NCI-H1930 (cell line): Measurements from ENCODE around the gene MUC5B.
A peak's percentile ranks its signal among the peaks of the same experiment; 100 is the strongest.

Experiments used
- DNase-seq, 2 experiments: peaks; one replicate each; lab custom pipeline; 2025; lab: John Stamatoyannopoulos, UW

Gene MUC5B

DNA sequence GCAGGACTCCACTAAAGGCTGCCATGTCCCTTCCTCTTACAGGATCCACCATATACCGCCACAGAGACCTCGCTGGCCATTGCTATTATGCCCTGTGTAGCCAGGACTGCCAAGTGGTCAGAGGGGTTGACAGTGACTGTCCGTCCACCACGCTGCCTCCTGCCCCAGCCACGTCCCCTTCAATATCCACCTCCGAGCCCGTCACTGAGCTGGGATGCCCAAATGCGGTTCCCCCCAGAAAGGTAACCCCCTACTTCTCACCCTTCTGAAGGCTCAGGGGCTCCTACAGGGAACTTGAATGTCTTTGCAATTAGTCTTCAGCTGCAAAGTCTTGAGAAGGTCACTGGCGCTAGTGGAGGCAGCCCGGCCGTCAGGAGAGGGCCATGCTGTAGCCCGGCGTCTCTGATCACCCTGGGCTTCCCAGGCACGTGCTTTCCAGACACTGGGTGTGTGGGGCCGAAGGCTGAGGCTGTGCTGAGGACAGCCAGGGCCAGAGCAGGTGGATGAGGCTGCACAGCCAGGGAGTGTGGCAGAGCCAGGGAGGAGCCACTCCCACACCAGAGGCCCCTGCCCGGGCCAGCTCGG is 30.0 kb upstream of the MUC5B start:
- no peak for DNase-seq

DNA sequence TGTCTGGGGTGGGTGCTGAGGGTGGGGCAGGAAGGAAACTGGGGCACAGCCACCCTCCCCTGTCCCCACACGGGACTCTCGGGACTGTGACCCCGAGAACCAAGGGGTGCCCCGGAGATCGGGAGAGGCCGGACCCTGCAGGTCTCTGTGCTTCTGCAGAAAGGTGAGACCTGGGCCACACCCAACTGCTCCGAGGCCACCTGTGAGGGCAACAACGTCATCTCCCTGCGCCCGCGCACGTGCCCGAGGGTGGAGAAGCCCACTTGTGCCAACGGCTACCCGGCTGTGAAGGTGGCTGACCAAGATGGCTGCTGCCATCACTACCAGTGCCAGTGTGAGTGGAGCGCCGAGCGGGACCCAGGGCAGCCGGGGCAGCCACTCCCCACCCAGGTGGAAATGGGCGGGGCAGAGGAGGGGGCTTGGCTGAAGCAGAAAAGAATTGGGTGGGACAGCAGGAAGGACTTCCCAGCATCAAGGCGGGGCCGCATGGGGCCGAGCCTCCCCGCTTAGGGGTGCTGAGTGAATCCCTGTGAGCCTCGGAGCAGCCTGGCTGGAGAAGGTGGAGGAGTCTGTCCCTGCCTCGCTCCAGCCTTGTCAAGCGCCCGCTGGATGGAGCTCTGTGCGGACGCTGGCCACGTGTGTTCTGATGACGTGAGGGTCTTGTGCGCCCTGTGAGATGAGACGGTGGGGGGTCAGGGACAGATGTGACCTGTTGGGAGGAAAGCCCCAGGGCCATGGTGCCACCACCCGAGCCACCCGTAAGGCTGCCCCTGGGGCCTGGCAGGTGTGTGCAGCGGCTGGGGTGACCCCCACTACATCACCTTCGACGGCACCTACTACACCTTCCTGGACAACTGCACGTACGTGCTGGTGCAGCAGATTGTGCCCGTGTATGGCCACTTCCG is 29.3 kb upstream of the MUC5B start:
- DNase-seq: peak; percentile 18 to 27

DNA sequence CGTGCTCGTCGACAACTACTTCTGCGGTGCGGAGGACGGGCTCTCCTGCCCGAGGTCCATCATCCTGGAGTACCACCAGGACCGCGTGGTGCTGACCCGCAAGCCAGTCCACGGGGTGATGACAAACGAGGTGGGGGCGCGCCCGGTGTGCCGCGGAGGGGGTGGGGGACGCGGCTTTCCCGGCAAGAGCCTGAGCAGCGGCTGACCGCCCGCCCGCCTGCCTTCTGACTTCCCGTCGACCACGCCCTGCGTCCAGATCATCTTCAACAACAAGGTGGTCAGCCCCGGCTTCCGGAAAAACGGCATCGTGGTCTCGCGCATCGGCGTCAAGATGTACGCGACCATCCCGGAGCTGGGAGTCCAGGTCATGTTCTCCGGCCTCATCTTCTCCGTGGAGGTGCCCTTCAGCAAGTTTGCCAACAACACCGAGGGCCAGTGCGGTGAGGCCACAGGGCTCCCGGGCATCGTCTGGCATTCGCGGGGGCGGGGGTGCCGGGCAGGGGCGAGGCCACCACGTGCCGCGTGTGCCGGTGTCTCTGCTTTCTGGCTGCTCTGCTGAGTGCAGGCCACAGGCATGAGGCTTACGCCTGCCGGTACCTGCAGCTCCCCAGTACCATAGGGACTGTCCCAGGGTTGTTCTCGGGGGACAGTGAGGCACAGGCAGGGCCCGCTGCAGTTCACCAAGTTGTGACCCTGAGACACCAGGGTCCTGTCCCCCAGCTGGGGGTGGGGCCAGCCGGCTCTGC is 28.5 kb upstream of the MUC5B start:
- no peak for DNase-seq

DNA sequence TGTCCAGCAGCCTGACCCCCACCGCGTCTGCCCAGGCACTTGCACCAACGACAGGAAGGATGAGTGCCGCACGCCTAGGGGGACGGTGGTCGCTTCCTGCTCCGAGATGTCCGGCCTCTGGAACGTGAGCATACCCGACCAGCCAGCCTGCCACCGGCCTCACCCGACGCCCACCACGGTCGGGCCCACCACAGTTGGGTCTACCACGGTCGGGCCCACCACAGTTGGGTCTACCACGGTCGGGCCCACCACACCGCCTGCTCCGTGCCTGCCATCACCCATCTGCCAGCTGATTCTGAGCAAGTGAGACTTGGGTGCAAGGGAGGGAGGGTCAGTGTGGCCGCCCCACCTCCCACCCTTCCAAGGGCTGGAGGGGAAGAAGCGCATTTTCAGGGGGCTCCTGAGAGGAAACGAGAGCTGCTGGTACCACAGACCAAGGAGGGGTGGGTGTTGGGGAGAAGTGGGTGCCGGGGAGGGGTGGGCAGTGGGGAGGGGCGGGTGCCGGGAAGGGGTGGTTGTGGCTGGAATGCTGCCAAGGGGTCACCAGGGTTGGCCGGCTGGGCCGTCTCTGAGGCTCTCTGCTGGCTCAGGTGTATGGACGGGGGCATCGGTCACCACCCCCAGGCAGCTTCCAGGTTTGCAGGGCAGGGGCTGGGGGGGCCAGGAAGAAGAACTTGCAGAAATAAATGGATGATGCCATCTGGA is 27.7 kb upstream of the MUC5B start:
- no peak for DNase-seq

DNA sequence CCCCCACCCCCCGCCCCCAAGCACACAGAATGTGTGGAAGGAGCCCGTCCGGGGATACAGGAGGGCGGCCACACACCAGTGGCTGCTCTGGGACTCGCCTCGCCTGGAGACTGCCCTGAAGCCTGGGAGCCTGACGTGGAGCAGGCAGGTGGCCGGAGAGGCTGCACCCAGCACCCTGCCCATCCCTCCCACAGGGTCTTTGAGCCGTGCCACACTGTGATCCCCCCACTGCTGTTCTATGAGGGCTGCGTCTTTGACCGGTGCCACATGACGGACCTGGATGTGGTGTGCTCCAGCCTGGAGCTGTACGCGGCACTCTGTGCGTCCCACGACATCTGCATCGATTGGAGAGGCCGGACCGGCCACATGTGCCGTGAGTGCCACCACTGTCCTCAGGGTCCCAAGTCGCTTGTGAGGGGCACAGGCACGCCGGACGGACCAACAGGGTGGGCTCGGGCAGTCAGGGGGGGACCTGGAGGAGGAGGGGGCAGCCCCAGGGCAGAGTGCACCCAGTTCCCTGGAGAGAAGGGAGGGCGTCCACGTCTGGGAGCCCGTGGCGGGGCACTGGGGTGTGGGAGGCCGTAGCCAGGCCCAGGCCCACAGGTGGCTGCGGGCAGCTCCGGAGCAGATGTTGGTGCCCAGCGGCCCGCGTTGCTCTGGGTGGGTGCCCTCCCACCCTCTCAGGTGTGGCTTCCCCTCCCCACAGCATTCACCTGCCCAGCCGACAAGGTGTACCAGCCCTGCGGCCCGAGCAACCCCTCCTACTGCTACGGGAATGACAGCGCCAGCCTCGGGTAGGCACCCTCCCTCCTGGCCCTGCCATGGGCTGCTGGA is 27.0 kb upstream of the MUC5B start:
- no peak for DNase-seq

DNA sequence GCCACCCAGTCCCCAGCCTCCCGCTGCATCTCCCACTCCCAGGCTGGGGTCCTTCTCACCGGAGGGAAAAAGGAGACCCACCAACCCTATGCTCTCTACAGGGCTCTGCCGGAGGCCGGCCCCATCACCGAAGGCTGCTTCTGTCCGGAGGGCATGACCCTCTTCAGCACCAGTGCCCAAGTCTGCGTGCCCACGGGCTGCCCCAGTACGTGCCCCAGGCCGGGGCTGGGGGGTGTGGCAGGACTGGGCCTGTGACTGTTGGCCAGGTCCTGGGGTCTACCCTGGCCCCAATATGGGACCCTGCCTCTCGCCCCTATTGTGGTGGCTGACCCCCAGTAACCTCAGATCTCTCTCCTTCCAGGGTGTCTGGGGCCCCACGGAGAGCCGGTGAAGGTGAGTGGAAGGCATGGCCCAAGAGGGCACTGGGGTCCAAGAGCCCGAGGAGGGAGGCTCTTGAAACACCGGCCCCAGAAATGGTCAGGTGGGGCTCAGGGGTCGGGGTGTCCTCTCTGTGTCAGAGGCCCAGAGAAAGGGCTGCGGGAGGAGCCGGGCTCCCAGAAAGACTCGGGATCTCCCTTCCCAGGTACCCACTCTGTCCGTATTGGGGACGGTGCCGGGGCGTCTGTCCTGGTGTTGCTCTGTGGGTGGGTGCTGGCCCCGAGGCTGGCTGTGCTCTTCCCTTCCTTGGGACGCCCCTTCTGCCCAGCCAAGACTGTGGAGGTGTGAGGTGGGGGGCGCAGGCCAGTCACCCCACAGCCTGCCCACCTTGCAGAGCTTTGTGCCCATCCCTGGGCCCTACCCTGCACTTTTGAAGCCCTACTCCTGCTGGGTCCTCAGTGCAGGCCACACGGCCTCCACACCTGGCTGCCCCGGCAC is 26.1 kb upstream of the MUC5B start:
- no peak for DNase-seq

DNA sequence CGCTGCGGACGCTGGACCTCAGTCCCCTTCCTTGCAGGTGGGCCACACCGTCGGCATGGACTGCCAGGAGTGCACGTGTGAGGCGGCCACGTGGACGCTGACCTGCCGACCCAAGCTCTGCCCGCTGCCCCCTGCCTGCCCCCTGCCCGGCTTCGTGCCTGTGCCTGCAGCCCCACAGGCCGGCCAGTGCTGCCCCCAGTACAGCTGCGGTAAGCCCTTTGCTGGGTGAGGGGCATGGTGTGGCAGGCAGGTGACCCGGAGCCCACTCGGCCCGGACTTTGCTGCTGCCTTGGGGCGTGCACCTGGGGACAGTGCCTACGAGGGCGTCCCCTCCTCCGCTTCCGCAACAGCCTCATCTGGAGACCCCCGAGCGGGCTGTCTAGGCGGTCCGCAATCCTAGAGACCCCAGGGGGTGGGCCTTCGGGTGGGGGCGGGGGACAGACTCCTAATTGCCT is 25.4 kb upstream of the MUC5B start:
- DNase-seq: no peak

DNA sequence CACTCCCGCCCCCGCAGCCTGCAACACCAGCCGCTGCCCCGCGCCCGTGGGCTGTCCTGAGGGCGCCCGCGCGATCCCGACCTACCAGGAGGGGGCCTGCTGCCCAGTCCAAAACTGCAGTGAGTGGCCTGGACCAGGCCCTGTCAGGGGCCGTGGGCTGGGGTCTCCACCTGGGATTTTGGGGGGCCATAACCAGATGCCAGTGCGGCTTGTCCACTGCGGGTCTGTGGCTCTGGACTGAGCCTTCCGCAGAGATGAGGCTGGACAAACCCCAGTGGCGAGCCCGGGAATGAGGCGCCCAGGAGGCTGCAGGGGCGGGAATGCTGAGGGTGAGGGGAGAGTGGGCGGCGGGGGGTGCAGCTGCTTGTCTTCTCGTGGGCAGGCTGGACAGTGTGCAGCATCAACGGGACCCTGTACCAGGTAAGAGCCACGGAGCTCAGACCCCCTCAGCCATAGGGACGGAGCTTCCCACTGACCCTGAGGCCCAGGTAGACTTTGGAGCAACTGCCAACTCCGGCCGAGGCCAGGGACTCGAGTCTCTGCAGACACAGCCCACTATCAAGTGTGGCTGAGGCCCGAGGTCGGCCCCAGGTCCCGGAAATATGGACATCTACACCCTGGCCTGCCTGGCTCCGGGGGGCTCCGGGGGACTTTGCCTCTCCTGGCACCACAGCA is 24.8 kb upstream of the MUC5B start:
- no peak for DNase-seq

DNA sequence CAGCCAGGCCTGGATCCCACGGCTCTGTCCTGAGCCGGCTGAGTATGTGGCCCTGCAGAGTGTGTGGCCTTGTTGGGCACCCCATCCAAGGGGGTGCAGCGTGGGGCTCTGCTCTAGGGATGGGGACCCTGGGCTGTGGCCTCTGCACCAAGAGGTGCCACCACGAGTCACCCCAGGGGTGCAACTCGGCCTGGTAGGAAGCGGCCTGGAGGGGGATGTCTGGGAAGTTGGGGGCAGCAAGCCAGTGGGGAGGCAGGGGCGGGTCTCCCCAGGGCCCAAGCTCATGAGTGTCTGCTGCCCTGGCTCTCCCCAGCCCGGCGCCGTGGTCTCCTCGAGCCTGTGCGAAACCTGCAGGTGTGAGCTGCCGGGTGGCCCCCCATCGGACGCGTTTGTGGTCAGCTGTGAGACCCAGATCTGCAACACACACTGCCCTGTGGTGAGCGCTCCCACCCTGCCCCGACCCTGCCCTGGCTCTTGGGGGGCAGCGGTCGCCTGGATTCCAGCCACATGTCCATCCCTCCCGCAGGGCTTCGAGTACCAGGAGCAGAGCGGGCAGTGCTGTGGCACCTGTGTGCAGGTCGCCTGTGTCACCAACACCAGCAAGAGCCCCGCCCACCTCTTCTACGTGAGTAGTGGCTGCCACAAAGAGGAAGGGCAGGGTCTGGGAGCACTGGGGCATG is 24.2 kb upstream of the MUC5B start:
- DNase-seq: no peak

DNA sequence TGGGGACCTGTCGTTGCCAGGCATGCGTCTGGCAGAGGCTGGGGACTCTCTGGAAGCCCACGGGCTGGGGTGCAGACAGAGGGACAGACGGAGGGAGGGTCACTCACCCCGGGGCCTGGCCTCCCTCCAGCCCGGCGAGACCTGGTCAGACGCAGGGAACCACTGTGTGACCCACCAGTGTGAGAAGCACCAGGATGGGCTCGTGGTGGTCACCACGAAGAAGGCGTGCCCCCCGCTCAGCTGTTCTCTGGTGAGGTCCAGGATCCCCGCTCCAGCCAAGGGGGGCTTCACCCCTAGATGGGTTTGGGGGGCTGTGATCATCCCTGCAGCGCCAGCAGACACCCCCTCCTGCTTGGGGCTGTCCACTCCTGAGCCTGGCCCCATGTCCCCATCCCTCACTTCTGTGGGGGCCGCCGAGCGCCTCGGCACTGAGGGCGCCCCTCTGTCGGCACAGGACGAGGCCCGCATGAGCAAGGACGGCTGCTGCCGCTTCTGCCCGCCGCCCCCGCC is 23.6 kb upstream of the MUC5B start:
- no peak for DNase-seq

DNA sequence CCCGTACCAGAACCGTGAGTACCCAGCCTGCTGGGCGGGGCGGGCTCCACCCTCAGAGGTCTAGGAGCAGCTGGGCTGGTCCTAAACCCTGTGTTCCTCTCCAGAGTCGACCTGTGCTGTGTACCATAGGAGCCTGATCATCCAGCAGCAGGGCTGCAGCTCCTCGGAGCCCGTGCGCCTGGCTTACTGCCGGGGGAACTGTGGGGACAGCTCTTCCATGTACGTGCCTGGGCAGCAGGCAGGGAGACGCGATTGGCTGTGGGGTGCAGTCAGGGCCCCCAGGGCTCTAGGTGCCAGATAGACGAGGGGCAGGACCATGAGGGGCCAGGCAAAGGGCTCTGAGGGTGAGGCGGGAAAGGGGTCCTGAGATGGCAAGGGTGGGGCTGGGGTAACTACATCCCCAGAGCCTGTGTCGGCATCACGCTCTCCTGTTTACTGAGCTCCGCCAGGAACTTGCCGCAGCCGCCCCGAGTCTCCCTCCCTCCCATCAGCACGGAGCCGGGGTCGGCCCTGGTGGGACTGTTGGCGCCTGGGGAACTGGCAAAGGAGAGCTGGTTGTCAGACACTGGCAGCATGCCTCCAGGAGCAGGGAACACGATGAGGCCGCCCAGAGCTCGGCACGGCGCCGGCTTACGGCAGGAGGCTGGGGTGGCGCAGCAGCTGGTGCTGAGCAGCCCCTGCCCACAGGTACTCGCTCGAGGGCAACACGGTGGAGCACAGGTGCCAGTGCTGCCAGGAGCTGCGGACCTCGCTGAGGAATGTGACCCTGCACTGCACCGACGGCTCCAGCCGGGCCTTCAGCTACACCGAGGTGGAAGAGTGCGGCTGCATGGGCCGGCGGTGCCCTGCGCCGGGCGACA is 22.9 kb upstream of the MUC5B start:
- DNase-seq: no peak

DNA sequence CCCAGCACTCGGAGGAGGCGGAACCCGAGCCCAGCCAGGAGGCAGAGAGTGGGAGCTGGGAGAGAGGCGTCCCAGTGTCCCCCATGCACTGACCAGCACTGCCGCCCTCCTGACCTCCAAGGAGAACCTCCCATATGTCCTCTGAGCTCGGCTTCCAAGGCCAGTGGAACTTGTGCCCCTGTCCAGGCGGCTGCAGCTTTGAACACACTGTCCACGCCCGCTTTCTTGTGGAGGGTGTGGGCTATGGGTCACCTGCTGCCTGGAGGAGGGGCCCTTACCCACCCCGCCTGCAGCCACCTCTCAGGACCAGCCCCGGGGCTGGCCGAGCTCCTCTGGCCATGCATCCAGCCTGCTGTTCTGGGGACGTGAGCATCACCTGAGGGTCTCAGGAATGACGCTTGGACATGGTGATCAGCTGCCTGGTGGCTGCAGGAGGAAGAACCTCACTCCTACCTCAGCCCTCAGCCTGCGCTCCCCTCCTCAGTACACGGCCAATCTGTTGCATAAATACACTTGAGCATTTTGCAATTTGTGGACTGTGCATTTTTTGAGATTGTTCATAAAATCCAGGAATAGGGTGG is 22.2 kb upstream of the MUC5B start:
- no peak for DNase-seq

DNA sequence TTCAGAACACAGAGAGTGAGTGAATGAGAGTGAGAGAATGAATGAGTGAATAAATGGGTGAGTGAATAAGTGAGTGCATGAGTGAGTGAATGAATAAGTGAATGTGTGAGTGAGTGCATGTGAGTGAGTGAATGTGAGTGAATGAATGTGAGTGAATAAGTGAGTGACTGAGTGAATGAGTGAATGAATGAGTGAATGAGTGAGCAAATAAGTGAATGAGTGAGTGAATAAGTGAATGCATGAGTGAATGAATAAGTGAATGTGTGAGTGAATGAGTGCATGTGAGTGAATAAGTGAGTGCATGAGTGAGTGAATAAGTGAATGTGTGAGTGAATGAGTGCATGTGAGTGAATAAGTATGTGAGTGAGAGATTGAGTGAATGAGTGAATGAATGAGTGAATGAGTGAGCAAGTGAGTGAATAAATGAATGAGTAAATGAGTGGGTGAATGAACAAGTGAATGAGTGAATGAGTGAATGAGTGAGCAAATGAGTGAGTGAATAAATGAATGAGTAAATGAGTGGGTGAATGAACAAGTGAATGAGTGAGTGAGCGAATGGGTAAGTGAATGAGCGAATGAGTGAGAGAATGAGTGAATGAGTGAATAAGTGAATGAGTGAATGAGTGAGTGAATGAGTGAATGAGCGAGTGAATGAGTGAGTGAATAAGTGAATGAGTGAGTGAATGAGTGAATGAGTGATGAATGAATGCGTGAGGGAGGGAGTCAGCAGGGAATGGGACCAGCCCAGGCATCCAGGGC is 21.3 kb upstream of the MUC5B start:
- DNase-seq: no peak

DNA sequence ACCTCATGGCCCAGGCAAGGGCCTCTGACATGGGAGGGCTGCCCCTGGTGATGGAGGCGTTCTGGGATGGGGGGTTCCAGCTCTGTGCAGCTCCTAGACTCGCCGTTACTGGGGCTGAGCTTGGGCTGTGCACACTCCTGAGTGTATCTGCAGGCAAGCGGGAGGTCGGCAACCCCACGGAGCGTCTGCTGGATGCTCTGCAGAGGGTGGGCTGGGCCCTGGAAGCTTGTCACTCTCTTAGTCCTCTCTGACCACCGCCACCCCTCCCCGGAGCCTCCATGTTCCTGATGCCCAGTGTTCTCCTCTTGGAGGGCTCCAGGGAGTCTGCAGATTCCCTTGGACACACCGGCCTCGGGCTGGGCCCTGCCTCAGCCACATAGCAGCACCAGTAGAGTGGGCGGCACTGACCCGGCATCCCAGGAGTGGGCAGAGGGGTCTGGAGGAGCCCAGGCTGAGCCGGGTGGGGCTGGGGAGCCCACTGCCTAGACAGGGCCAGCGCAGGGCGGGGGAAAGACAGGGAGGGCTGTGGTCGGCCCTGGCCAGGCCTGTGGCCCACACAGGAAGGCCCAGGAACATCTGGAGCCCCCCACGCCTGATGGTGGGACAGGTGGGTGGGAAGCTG is 20.6 kb upstream of the MUC5B start:
- DNase-seq: no peak

DNA sequence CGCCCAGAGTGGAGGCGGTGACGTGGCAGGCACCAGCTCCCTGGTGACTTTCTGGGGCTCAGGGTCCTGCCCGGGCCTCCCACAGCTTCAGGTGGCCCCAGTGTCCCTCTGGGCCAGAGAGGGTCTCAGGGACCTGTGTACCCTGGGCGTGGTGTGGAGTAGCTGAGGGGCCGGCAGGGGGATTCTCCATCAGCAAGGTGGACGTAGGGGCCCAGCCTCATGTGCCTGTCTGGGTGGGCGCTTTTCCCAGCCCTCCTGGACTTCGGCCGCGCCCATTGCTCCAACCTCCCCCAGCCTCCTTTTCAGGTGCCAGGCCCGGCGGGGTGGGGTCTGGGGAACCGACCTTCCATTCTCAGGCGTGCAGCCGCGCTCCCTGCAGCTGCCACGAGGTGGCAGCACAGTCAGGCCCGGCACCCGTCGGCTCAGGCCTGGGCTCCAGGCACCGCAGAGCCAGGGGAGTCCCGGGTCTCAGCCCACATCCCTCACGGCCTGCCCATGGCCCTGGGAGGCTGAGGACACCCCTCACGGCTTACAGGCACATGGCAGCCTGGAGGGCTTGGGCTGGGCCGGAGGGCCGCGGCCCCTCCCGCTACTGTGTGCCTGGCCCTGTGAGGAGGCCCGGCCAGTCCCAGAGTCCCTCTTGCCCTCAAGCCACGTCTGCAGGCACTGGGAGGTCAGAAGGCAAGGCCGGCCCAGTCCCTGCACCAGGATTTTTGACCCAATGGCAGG is 19.9 kb upstream of the MUC5B start:
- DNase-seq: peak; percentile 36 to 69
